ENCODE results near the gene SETD3.

Gene SETD3

DNA sequence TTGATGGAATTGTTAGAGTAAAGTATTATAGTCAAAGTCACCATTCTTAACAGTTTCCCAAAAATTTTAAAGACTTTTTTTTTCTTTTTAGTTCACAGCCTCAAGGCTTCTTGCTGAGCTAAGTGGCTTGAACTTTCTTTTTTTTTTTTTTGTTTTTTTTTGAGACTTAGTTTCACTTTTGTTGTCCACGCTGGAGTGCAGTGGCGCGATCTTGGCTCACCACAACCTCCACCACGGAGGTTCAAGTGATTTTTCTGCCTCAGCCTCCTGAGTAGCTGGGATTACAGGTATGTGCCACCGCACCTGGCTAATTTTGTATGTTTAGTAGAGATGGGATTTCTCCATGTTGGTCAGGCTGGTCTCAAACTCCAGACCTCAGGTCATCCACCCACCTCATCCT, 92.8 kb downstream of the SETD3 start:
- peak; percentile 19 for DNase-seq

GRCh38 chr14:99384450-99385417, 95.9 kb downstream of the SETD3 start:
- no peak for DNase-seq

- no peak for DNase-seq
These were observed 96.9 kb downstream of the SETD3 start for GRCh38 chr14:99383472-99384449.

- DNase-seq, result no peak
These were observed 97.7 kb downstream of the SETD3 start for GRCh38 chr14:99382781-99383471.

GRCh38 chr14:99382071-99382470, 98.6 kb downstream of the SETD3 start:
- DNase-seq, result no peak

GRCh38 chr14:99381688-99382060, 99.0 kb downstream of the SETD3 start:
- no peak for DNase-seq

DNA sequence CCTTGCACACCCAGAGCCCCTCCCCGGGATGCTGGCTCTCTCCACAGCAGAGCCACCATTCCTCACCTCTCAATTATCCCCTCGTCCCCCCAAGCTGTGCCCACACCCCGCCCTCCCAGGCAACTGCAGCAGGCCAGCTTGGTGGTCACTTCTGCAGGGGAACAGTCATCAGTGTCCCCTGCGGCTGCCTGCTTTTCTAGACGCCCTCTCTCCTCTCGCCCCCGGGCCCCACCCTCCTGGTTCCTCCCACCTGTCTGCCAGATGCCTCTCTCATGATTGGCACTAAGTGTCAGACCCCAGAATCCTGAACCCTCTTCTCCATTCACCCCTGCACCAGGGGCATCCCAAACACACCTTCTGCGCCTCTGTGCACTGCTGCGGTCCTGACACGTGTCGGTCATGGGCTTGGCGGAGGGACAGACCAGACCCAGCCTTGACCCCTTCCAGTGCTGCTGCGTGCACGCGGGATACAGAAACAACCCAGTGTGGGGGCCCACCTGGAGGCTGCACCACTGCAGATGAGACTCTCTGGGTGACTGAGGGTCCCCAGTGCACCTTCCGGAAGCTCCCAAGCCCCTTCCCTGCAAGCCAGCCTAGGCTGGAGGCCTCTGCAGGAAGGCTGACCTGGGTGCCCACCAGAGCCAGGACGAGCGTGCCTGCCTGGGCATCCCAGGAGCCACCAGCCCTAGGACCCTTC, 99.5 kb downstream of the SETD3 start:
- no peak for DNase-seq

DNA sequence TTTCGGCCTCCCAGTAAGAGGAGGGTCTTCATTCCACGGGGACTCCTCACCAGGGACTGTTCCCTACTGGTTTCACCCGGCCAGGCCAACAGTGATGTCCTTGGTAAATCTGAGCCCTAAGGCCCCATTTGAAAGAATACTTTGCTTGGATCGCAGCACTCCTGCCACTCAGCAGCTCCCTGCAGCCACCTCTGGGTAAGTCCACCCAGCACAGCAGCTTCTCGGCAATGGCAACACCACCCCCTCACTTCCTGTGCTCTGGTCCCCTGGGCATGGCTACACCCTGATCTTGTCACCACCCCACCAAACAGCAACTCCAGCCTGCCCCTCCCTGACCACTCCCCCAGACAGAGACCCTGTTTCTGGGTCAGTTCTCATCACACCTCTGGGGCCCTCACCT, 100.3 kb downstream of the SETD3 start:
- DNase-seq, result no peak

DNA sequence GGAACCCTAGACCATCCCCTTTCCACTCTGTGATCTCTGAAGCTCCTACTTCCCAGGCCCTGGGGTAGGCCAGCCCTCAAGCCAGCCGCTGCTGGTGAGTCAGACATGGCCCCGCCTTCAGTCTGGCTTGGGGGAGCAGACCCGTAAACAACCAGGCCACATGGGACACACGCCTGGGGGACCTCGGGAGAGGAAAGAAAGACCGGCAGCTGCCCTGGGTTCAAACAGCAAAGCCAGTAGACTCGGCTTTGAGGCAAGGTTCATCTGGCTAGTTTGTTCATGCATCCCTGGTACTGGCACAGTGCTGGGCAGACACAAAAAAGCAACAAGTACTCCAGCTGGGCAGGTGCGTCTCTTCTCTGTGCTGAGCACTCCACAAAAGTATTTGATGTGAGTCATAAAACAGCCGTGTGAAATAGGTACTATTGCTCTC, 101.9 kb downstream of the SETD3 start:
- no peak for DNase-seq

DNA sequence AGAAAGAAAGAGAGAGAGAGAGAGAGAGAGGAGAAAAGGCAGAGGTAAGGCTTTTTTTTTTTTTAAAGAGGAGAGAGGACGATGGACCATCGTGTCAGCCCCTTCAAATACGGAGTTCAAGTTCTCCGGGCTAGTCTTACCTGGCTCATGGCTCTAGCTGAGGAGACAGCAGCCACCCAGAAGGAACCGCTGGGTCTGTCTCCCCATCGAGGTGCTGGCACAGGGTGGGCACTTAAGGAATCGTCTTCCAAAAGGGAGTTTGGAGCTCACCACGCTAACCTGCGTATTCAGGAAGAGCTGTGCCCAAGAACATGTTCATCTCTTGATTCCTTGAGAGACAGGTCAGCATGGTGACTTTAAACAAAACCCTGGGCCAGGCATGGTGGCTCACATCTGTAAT, 102.7 kb downstream of the SETD3 start:
- no peak for DNase-seq

DNA sequence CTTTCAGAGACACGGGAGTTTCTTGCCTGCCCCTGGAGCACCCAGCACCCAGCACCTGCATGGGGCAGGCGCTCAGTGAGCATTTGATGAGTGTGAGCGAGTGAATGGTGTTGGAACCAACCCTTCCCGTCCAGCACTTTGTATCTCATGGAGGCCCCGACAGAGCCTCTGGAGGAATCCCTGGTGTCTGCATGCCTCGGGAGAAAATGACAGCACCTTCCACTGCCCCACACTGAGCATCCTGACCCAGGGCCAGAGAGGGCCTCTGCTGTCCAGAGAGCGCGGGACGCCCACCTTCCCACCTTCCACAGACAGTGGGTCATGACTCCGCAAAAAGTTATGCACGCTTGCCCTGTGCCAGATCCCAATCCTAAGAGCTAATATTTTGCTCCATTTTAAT, 105.7 kb downstream of the SETD3 start:
- no peak for DNase-seq

GRCh38 chr14:99363616-99364290, 116.9 kb downstream of the SETD3 start:
- no peak for DNase-seq

GRCh38 chr14:99363051-99363450, 117.6 kb downstream of the SETD3 start:
- no peak for DNase-seq

- DNase-seq, result no peak
These were observed 119.0 kb downstream of the SETD3 start for GRCh38 chr14:99361596-99362215.

- no peak for DNase-seq
These were observed 119.7 kb downstream of the SETD3 start for GRCh38 chr14:99360774-99361595.

DNA sequence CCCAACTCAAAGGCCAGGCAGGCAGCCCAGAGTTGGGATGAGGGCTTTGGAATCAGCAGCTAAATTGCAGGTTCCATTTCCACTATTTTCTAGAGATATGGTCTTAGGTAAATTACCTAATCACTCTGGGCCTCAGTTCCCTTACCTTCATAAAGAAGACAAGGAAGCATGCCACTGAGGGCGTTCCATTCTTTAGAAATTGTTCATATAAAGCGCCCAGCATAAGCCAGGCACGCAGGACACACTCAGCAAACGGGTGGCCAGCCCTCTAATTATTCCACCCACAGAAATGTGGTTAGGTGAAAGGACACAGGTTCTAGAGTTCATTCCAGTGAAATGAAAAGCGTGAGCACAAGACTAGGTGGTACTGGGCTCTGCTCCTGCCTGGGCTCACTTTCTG, 120.8 kb downstream of the SETD3 start:
- no peak for DNase-seq

GRCh38 chr14:99357916-99358390, 122.7 kb downstream of the SETD3 start:
- no peak for DNase-seq

DNA sequence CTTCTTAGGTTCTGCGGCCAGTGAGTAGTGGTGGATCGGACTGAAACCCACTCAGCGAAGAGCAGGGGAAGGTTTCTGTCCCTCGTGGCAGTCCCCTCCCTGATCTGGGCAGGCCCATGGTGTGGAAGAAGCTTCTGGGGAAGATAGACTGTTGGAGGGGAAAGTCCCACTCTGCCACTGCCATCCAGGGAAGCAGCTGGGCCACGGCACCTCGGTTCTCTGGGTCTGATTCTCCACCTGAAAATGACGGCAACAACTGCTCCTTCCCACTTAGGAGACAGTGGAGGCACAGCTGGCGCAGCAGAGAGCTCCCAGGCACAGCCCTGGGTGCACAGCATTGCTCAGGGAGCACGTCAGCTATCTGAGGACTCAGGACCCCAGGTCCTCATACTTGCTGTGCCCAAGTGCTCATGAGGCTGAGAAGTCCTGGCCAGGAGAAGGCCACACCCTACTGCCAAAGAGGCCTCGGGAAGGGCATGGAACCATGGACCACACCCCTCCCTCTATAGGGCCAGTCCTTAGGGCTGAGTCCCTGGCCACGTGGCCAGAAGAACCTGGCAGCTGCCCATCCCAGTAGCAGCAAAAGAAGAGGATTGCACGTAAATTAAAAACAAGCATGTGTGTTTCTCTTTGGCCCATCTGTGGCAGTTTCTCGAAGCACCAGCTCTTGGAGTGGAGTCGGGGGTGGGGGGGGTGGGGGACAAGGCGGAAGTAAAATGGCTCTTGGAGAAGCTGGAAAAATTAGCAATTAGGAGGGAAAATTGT, 123.3 kb downstream of the SETD3 start:
- no peak for DNase-seq

DNA sequence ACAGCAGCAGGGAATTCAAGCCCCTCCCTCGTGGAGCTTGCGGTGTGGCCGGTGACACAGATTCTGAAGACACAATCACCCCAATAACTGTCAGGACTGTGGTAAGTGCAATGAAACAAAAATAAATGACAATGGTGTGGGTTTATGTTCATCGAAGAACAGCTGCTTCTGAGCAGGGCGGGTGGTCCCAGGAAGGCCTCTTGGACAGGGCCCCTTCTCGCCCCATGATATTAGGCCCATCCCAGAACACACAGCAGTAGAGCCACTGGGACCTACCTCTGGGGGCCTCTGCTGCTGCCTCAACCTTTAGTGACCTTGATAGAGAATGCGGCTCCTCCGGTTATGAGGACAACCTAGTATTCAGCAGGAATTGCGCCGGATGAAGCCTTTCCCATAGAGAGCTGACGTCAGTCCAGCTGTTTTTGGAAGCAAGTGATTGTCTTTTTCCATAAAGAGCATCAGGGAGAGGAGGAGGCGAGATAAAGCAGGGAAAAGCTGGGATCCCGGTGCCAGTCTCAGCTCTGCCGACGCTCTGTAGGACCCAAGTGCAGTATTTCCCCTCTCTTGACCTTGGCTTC, 124.5 kb downstream of the SETD3 start:
- no peak for DNase-seq
